ENCODE results near the gene C3orf20. TPM values are rescaled to one million over a fixed set of nuclear protein-coding genes. Genes with fewer than 3 reads are reported as not detected.

The C3orf20 gene
- total and polyA plus RNA-seq, 9 of the 15 experiments (the other 6 are each of a cell fraction or from before 2014, with no cell fraction given): 0.04 TPM; not detected in 8

DNA sequence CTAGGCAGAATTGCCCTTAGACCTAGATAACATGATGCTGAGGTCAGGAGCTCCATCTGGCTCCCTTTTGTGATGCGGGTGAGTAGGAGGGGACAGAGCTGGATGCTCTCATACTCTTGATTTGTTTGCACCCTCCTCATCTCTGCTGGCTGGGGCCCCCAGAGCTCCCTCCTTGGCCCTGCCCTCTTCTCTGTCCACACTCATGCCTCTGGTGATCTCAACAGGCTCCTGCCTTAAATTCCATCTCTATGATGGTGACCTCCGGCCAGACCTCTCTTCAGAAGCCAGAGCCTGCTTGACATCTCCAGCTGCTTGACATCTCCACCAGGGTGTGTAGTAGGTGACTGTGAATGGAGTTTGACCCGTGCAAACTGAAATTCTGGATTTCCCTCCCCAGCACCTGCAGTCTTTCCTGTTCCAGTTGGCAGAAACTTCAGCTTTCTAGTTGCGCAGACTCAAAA lies 139.5 kb downstream of the C3orf20 start:
- FAIRE-seq: no peak
- in situ Hi-C loops (cut with MboI): no loop called here

More for the DNA sequence above, 139.5 kb downstream of the C3orf20 start:
- peaks cover 0 to 12% of the 10 kb centered on the region in 2 experiments; a peak in 1 of 5 replicates for H3K4me1 ChIP-seq (replicated peaks in 1 of 2; ENCODE audit: control insufficient read depth in 2 of 2, insufficient read depth in 2 of 2, low read length in 2 of 2)
- no peak overlapping the region for H3K4me2 ChIP-seq (ENCODE audit: insufficient read depth, low read length)
- no TSS peak for BruUV-seq (replicated peaks)
- no peaks in the 10 kb centered on the region for H3K9me3 ChIP-seq (replicated peaks; ENCODE audit: control insufficient read depth, insufficient read depth, low read depth, low read length)
- H3K27me3 ChIP-seq (ENCODE audit: control insufficient read depth in 2 of 2, insufficient read depth in 2 of 2, low read length in 2 of 2): peaks cover 65 to 89% of the 10 kb centered on the region in 2 experiments
- H4K20me1 ChIP-seq (replicated peaks; ENCODE audit: control insufficient read depth, insufficient read depth, low read length): peaks cover 3% of the 10 kb centered on the region; the same call in 1 of the 2 replicates
- H3K36me3 ChIP-seq (ENCODE audit: control insufficient read depth, insufficient read depth, low read length): no peaks in the 10 kb centered on the region
- DNase-seq (ENCODE audit: extremely low read depth in 1 of 4, low spot score in 3 of 4) (no peak), ATAC-seq (peak; percentile 52)
- H3K9ac ChIP-seq (ENCODE audit: insufficient read depth in 1 of 2, low read depth in 2 of 2, low read length in 2 of 2): no peak overlapping the region
- no peaks in the 10 kb centered on the region for H3K9me1 ChIP-seq (ENCODE audit: control insufficient read depth, insufficient read depth, low read length)
- no peak overlapping the region for H3K4me3 ChIP-seq
- POLR2A ChIA-PET: interaction anchor here (0.5 to 1.5 kb wide), 5 partner anchors 8 to 47 kb away, joined by 3 to 8 read pairs (median 3); no protein-coding TSS in a partner anchor
- H3K79me2 ChIP-seq (ENCODE audit: control insufficient read depth, insufficient read depth, low read length): no peaks in the 10 kb centered on the region
- intact Hi-C loops (cut with micrococcal nuclease): no loop called here
- TF ChIP-seq GABPB1 (CRISPR knock-in tag; IDR thresholded peaks at IDR 0.05) (no peak), CHD2 (IDR thresholded peaks at IDR 0.05; ENCODE audit: low read depth, low read length) (no peak), RB1 (IDR thresholded peaks at IDR 0.05; ENCODE audit: low read depth) (no peak), DDX20 (tag; IDR thresholded peaks at IDR 0.05; ENCODE audit: low read depth) (no peak), CBX8 (IDR thresholded peaks at IDR 0.05; ENCODE audit: borderline replicate concordance, extremely low read depth, low read depth, low read length, poor library complexity, severe bottlenecking) (no peak), SRF (CRISPR knock-in tag; IDR thresholded peaks at IDR 0.05) (no peak), ZNF143 (CRISPR knock-in tag; IDR thresholded peaks at IDR 0.05) (no peak), LCOR (CRISPR knock-in tag; IDR thresholded peaks at IDR 0.05) (no peak), DNMT1 (IDR thresholded peaks at IDR 0.05) (no peak), TBL1XR1 (IDR thresholded peaks at IDR 0.05; ENCODE audit: low read length in 2 of 2) (no peak), EWSR1 (IDR thresholded peaks at IDR 0.05; ENCODE audit: borderline replicate concordance, low read depth, partially characterized antibody) (no peak), KLF16 (IDR thresholded peaks at IDR 0.05) (no peak), ZNF764 (CRISPR knock-in tag; IDR thresholded peaks at IDR 0.05; ENCODE audit: low read depth) (no peak), RFX7 (CRISPR knock-in tag; IDR thresholded peaks at IDR 0.05) (no peak)
- TF ChIP-seq, protein P1, sequence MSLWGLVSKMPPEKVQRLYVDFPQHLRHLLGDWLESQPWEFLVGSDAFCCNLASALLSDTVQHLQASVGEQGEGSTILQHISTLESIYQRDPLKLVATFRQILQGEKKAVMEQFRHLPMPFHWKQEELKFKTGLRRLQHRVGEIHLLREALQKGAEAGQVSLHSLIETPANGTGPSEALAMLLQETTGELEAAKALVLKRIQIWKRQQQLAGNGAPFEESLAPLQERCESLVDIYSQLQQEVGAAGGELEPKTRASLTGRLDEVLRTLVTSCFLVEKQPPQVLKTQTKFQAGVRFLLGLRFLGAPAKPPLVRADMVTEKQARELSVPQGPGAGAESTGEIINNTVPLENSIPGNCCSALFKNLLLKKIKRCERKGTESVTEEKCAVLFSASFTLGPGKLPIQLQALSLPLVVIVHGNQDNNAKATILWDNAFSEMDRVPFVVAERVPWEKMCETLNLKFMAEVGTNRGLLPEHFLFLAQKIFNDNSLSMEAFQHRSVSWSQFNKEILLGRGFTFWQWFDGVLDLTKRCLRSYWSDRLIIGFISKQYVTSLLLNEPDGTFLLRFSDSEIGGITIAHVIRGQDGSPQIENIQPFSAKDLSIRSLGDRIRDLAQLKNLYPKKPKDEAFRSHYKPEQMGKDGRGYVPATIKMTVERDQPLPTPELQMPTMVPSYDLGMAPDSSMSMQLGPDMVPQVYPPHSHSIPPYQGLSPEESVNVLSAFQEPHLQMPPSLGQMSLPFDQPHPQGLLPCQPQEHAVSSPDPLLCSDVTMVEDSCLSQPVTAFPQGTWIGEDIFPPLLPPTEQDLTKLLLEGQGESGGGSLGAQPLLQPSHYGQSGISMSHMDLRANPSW (CRISPR knock-in tag; IDR thresholded peaks at IDR 0.05): no peak
- TF ChIP-seq, protein P2, sequence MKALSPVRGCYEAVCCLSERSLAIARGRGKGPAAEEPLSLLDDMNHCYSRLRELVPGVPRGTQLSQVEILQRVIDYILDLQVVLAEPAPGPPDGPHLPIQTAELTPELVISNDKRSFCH (CRISPR knock-in tag; IDR thresholded peaks at IDR 0.05): no peak
- TF ChIP-seq, protein P2 (tag; IDR thresholded peaks at IDR 0.05): no peak
- H2AFZ ChIP-seq (ENCODE audit: low read depth, low read length): no peak overlapping the region
- H3K27ac ChIP-seq (ENCODE audit: extremely low read depth, low read depth, low read length): no peak overlapping the region
- CTCF ChIA-PET (ENCODE audit: low intra/inter-chr PET ratio): no interaction called here
- WGBS (ENCODE audit: insufficient coverage, low coverage, missing lambda C conversion rate): 6% methylated on average over 4 of the region's 4 CpGs
